ENCODE data around the gene AGPAT4. TPM values are rescaled to one million over a fixed set of nuclear protein-coding genes. Genes with fewer than 3 reads are reported as not detected.

Gene AGPAT4
- total RNA-seq, 2 donors from 2014 or later: 12.3 to 13.2 TPM

DNA sequence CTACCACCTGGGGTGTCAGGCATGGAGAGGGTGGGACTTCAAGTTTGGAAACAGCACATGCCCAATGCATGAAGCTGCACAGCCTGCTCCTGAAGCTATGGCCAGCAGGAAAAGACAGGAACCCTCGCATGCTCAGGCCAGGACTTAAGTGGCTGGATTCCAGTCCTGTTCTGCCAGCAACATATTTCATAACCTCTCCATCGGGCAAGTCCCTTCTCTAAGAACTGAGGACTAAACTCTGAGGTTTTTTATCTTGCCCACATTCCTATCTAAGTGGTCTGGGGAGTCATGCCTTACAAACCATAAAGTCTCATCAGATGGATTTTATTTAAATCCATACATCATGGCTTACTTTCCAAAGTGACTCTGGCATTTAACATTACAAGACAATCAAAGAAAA lies 27.5 kb upstream of the AGPAT4 start:
- Mint-ChIP-seq H3K36me3 (ENCODE audit: low read depth) (no peaks in the 10 kb centered on the region), H3K4me3 (no peak overlapping the region), H3K27me3 (peaks cover 3% of the 10 kb centered on the region), H3K4me1 (peaks cover 9% of the 10 kb centered on the region), H3K9me3 (no peaks in the 10 kb centered on the region), H3K27ac (no peak overlapping the region)
- no peak for ATAC-seq (replicated peaks)

- Mint-ChIP-seq H3K9me3 (no peaks in the 10 kb centered on the region), H3K4me3 (no peak overlapping the region), H3K27ac (no peak overlapping the region), H3K27me3 (peaks cover 3% of the 10 kb centered on the region), H3K36me3 (ENCODE audit: low read depth) (no peaks in the 10 kb centered on the region), H3K4me1 (peaks cover 9% of the 10 kb centered on the region)
- ATAC-seq (replicated peaks): no peak
Observed at GRCh38 chr6:161300823-161301222, 27.0 kb upstream of the AGPAT4 start.

DNA sequence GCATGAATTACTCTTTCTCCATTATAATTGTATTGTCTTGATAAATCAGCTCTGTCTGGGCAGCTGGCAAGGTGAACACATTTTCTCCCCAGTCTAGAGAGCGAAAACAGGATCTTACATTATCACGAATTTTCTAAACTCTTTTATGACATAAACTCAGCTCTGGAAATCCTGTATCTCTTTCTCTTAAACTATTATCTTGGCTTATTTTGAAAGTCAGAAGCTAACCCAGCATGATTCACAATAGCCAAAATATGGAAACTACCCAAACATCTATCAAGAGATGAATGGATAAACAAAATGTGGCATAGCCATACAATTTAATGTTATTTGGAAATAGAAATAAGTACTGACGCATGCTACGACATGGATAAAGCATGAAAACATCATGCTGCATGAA lies 25.9 kb upstream of the AGPAT4 start:
- H3K4me1 Mint-ChIP-seq: peaks cover 9% of the 10 kb centered on the region
- H3K36me3 Mint-ChIP-seq (ENCODE audit: low read depth): no peaks in the 10 kb centered on the region
- peaks cover 3% of the 10 kb centered on the region for H3K27me3 Mint-ChIP-seq
- H3K9me3 Mint-ChIP-seq: no peaks in the 10 kb centered on the region
- no peak for ATAC-seq (replicated peaks)
- no peak overlapping the region for H3K4me3 Mint-ChIP-seq
- no peak overlapping the region for H3K27ac Mint-ChIP-seq

GRCh38 chr6:161295784-161296183 lies 21.9 kb upstream of the AGPAT4 start:
- no peaks in the 10 kb centered on the region for H3K9me3 Mint-ChIP-seq
- no peak overlapping the region for H3K4me3 Mint-ChIP-seq

GRCh38 chr6:161292650-161293281 lies 18.9 kb upstream of the AGPAT4 start:
- H3K36me3 Mint-ChIP-seq (ENCODE audit: low read depth): no peaks in the 10 kb centered on the region
- no peak for ATAC-seq (replicated peaks)
- no peak overlapping the region for H3K4me3 Mint-ChIP-seq
- H3K4me1 Mint-ChIP-seq: no peaks in the 10 kb centered on the region
- H3K27ac Mint-ChIP-seq: no peak overlapping the region
- no peaks in the 10 kb centered on the region for H3K9me3 Mint-ChIP-seq
- H3K27me3 Mint-ChIP-seq: peaks cover 4% of the 10 kb centered on the region

More at GRCh38 chr6:161295784-161296183, 21.9 kb upstream of the AGPAT4 start:
- no peak for ATAC-seq (replicated peaks)
- peaks cover 4% of the 10 kb centered on the region for H3K27me3 Mint-ChIP-seq
- H3K36me3 Mint-ChIP-seq (ENCODE audit: low read depth): no peaks in the 10 kb centered on the region
- H3K4me1 Mint-ChIP-seq: no peaks in the 10 kb centered on the region
- no peak overlapping the region for H3K27ac Mint-ChIP-seq

DNA sequence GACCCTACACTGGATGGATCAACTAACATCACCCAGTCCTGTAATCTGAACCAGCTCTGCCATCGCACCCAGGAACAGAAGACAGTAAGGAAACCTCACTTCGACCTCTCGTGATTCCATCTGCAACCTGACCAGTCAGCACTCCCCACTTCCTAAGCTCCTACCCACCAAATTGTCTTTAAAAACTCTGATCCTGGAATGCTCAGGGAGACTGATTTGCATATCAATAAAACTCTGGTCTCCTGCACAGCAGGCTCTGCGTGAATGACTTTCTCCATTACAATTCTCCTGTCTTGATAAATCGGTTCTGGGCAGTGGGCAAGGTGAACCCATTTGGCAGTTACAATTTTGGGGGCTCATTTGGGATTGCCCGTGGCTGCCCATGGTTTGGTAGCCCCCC lies 18.3 kb upstream of the AGPAT4 start:
- no peaks in the 10 kb centered on the region for H3K4me1 Mint-ChIP-seq
- ATAC-seq (replicated peaks): no peak
- peaks cover 4% of the 10 kb centered on the region for H3K27me3 Mint-ChIP-seq
- H3K36me3 Mint-ChIP-seq (ENCODE audit: low read depth): no peaks in the 10 kb centered on the region
- no peaks in the 10 kb centered on the region for H3K9me3 Mint-ChIP-seq
- no peak overlapping the region for H3K4me3 Mint-ChIP-seq
- H3K27ac Mint-ChIP-seq: no peak overlapping the region

GRCh38 chr6:161290751-161291150 lies 16.9 kb upstream of the AGPAT4 start:
- Mint-ChIP-seq H3K9me3 (no peaks in the 10 kb centered on the region), H3K36me3 (ENCODE audit: low read depth) (no peaks in the 10 kb centered on the region), H3K4me3 (no peak overlapping the region), H3K27ac (no peak overlapping the region), H3K27me3 (peaks cover 8% of the 10 kb centered on the region), H3K4me1 (peaks cover 6% of the 10 kb centered on the region)
- no peak for ATAC-seq (replicated peaks)

DNA sequence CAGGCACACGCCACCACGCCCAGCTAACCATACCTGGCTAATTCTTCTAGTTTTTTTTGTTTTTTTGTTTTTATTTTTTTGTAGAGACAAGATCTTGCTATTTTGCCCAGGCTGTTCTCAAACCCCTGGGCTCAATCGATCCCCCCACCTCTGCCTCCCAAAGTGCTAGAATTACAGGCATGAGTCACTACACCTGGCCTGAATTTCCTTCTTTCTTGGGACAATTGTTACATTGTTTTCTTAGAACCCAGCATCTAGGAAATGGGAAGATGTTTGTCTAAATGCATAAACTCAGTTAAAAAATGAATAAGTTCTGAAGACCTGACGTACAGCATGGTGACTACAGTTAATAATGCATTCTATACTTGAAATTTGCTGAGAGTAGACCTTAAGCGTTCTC lies 10.8 kb upstream of the AGPAT4 start:
- H3K4me3 Mint-ChIP-seq: no peak overlapping the region
- peaks cover 10% of the 10 kb centered on the region for H3K27me3 Mint-ChIP-seq
- no peak for ATAC-seq (replicated peaks)
- H3K9me3 Mint-ChIP-seq: peaks cover 7% of the 10 kb centered on the region
- no peaks in the 10 kb centered on the region for H3K36me3 Mint-ChIP-seq (ENCODE audit: low read depth)
- no peak overlapping the region for H3K27ac Mint-ChIP-seq
- H3K4me1 Mint-ChIP-seq: peaks cover 6% of the 10 kb centered on the region

- no peaks in the 10 kb centered on the region for H3K36me3 Mint-ChIP-seq (ENCODE audit: low read depth)
- H3K9me3 Mint-ChIP-seq: peaks cover 7% of the 10 kb centered on the region
- ATAC-seq (replicated peaks): no peak
- H3K27ac Mint-ChIP-seq: no peak overlapping the region
- no peaks in the 10 kb centered on the region for H3K4me1 Mint-ChIP-seq
- H3K27me3 Mint-ChIP-seq: peaks cover 6% of the 10 kb centered on the region
- no peak overlapping the region for H3K4me3 Mint-ChIP-seq
Observed at GRCh38 chr6:161281092-161281491, 7.2 kb upstream of the AGPAT4 start.

DNA sequence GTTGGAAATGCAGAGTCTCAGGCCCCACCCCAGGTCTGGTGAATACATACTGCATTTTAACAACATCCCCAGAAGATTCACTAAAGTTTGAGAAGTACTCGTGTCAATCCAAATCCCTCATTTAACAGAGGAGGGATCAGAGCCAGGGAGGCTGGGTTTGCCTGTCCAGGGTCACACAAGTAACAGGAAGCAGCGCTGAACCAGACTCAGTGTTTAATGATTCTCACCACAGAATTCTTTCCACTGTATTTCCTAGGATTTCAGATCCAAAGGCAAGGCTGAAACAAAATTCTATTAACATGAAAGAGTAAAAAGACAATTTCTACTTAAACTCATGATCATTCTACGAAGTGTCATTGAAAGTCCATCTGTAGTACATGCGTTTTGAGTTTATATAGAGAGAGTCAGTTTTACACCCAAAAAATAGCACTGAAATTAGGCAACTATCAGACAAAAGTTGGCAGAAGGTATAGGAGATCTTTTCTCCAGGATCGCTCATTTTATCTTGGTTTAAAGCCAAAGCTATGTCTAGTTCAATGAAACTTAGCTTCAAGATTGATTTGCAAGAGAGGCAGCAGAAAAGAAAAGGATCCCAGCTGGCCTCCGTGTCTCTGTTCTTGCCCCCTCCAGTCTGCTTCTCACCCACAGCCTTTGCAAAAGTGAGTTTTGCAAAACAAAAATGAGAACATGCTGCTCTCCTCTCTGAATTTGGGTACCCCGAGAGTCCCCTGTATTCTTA lies 6.0 kb upstream of the AGPAT4 start:
- Mint-ChIP-seq H3K4me1 (no peaks in the 10 kb centered on the region), H3K4me3 (no peak overlapping the region), H3K27me3 (peaks cover 6% of the 10 kb centered on the region), H3K9me3 (peaks cover 7% of the 10 kb centered on the region), H3K36me3 (ENCODE audit: low read depth) (no peaks in the 10 kb centered on the region), H3K27ac (no peak overlapping the region)
- ATAC-seq (replicated peaks): no peak

DNA sequence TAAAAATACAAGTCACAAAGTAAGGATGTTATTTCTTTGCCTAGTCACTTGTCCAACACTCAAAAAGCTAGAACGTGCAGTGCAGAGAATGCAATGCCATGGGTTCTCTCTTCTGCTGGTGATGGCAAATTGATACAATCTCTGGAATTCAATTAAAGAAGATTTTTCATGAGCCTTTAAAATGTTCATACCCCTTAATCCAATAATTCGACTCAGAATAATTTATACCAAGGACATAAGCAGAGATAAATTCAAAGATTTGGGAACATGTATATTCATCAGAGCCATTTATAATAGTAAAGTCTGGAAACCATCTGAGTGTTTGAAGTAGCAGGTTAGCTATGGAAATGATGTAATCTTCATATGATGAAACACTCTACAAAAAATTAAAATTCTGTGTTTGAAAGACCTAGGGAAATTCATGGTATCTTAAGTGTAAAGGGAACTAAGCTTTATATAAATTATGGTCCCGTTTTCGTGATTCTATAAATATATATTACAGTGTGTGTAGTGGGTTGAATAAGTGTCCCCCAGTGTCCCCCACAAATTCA lies 2.8 kb upstream of the AGPAT4 start:
- Mint-ChIP-seq H3K27ac (no peak overlapping the region), H3K4me1 (peaks cover 9% of the 10 kb centered on the region)

GRCh38 chr6:161274898-161275297 lies 1.0 kb upstream of the AGPAT4 start:
- Mint-ChIP-seq H3K4me1 (peaks cover 15% of the 10 kb centered on the region), H3K4me3 (peak overlapping the region; percentile 92), H3K27ac (no peak overlapping the region), H3K36me3 (ENCODE audit: low read depth) (peaks cover 7% of the 10 kb centered on the region), H3K27me3 (no peaks in the 10 kb centered on the region), H3K9me3 (no peaks in the 10 kb centered on the region)
- no peak for ATAC-seq (replicated peaks)

More for the DNA sequence above, 2.8 kb upstream of the AGPAT4 start:
- H3K4me3 Mint-ChIP-seq: no peak overlapping the region
- no peak for ATAC-seq (replicated peaks)
- peaks cover 7% of the 10 kb centered on the region for H3K9me3 Mint-ChIP-seq
- no peaks in the 10 kb centered on the region for H3K36me3 Mint-ChIP-seq (ENCODE audit: low read depth)
- peaks cover 6% of the 10 kb centered on the region for H3K27me3 Mint-ChIP-seq

GRCh38 chr6:161274488-161274858 lies 612 bp upstream of the AGPAT4 start:
- Mint-ChIP-seq H3K27ac (peak overlapping the region; percentile 95), H3K4me3 (peak overlapping the region; percentile 92), H3K36me3 (ENCODE audit: low read depth) (peaks cover 7% of the 10 kb centered on the region), H3K9me3 (no peaks in the 10 kb centered on the region), H3K27me3 (no peaks in the 10 kb centered on the region), H3K4me1 (peaks cover 19% of the 10 kb centered on the region)
- no peak for ATAC-seq (replicated peaks)

- Mint-ChIP-seq H3K36me3 (ENCODE audit: low read depth) (peaks cover 7% of the 10 kb centered on the region), H3K27me3 (no peaks in the 10 kb centered on the region), H3K27ac (peak overlapping the region; percentile 95), H3K9me3 (no peaks in the 10 kb centered on the region), H3K4me1 (peaks cover 20% of the 10 kb centered on the region), H3K4me3 (peak overlapping the region; percentile 92)
- ATAC-seq (replicated peaks): peak; percentile 30
Observed at GRCh38 chr6:161273274-161273751, 548 bp downstream of the AGPAT4 start.

Measured in activated T-helper 17 cell treated with anti-CD3 and anti-CD28 coated beads, Interleukin-2, amount 50 U/mL, for 72 hours (primary cell).